HepG2 (cell line): ENCODE results near the gene GJD3. TPM values are rescaled to one million over a fixed set of nuclear protein-coding genes. Genes with fewer than 3 reads are reported as not detected.
A peak's percentile ranks its signal among the peaks of the same experiment; 100 is the strongest.

Experiments used
- CBFB ChIP-seq: sonication (generic); formaldehyde crosslinking; IDR thresholded peaks from 2 replicates; pipeline ENCODE4 v1.4.0; 2020; ENCODE audit warnings: missing genetic modification reagents
- ELK4 ChIP-seq: sonication (generic); formaldehyde crosslinking; IDR thresholded peaks from 2 replicates; pipeline ENCODE4 v1.9.0; 2021; ENCODE audit warnings: missing genetic modification reagents, borderline replicate concordance
- FOSL2 ChIP-seq: sonication (generic); formaldehyde crosslinking; IDR thresholded peaks from 2 replicates; pipeline ENCODE4 v1.4.0; 2020; ENCODE audit warnings: missing genetic modification reagents
- HDAC2 ChIP-seq: sonication (generic); formaldehyde crosslinking; IDR thresholded peaks from 2 replicates; pipeline ENCODE4 v1.4.0; 2020; ENCODE audit warnings: missing genetic modification reagents
- HDAC6 ChIP-seq: fragments of 200-600 bp; sonication (generic); IDR thresholded peaks from 2 replicates; pipeline ENCODE4 v1.7.0; 2017; ENCODE audit warnings: mild to moderate bottlenecking, antibody characterized with exemption, low read length, low read depth
- IRF2 ChIP-seq: IDR thresholded peaks from 2 replicates; pipeline ENCODE4 v1.6.1; 2018; ENCODE audit warnings: missing genetic modification reagents, missing compliant biosample characterization
- KLF16 ChIP-seq, 2 experiments: sonication (generic) in 1 of 2; formaldehyde crosslinking in 1 of 2; IDR thresholded peaks; 2 replicates each; pipeline versions ENCODE4 v1.6.1 to v1.8.0; 2016 to 2023; ENCODE audit warnings: missing genetic modification reagents in 2 of 2, missing compliant biosample characterization in 1 of 2
- ONECUT2 ChIP-seq: sonication (generic); formaldehyde crosslinking; IDR thresholded peaks from 2 replicates; pipeline ENCODE4 v1.4.0; 2020; ENCODE audit warnings: missing genetic modification reagents
- PBX2 ChIP-seq: IDR thresholded peaks from 2 replicates; pipeline ENCODE4 v1.6.1; 2016; ENCODE audit warnings: control low read depth
- THAP7 ChIP-seq: sonication (generic); formaldehyde crosslinking; IDR thresholded peaks from 2 replicates; pipeline ENCODE4 v1.8.1; 2023; ENCODE audit warnings: mild to moderate bottlenecking, missing genetic modification reagents
- UBTF ChIP-seq: sonication (generic); formaldehyde crosslinking; IDR thresholded peaks from 2 replicates; pipeline ENCODE4 v1.4.0; 2020; ENCODE audit warnings: mild to moderate bottlenecking, missing genetic modification reagents
- ZBTB7B ChIP-seq: sonication (generic); formaldehyde crosslinking; IDR thresholded peaks from 2 replicates; pipeline ENCODE4 v1.4.0; 2020; ENCODE audit warnings: missing genetic modification reagents
- ZNF142 ChIP-seq: sonication (generic); formaldehyde crosslinking; IDR thresholded peaks from 2 replicates; pipeline ENCODE4 v1.4.0; 2020; ENCODE audit warnings: missing genetic modification reagents
- ZNF550 ChIP-seq: sonication (generic); formaldehyde crosslinking; IDR thresholded peaks from 2 replicates; pipeline ENCODE4 v1.4.0; 2020; ENCODE audit warnings: mild to moderate bottlenecking, missing genetic modification reagents, borderline replicate concordance
- ZNF788 ChIP-seq: sonication (generic); formaldehyde crosslinking; IDR thresholded peaks from 2 replicates; pipeline ENCODE4 v1.5.0; 2020; ENCODE audit warnings: mild to moderate bottlenecking, missing genetic modification reagents, borderline replicate concordance
- polyA plus RNA-seq, 8 experiments: library from polyadenylated mRNA; depleted of rRNA in 3 of 8; stranded (reverse) in 7 of 8; unstranded in 1 of 8; fragments of >200 nt; fragmentation: Illumina TruSeq in 4 of 8; extraction: Trizol in 4 of 8; gene quantifications; 2 replicates each; pipeline versions ENCODE4 v1.2.1 to v1.2.3, GENCODE V29; 2011 to 2016; ENCODE audit warnings: low read depth in 4 of 8, missing spikeins in 1 of 8, mixed read lengths in 1 of 8; ENCODE audit not compliant: insufficient read depth in 1 of 8
- total RNA-seq, 5 experiments: library from RNA; depleted of rRNA; stranded (reverse); fragments of >200 nt; fragmentation: Illumina TruSeq; extraction: Trizol; gene quantifications; 2 replicates each; pipeline ENCODE4 v1.2.3, GENCODE V29; 2016; ENCODE audit warnings: low read depth in 1 of 5

GJD3 gene
- total and polyA plus RNA-seq, 2 of the 13 experiments (the other 11 are each of a cell fraction or from before 2014, with no cell fraction given): not detected

GRCh38 chr17:40352779-40353394 lies 11.7 kb downstream of the GJD3 start (continued):
- TF ChIP-seq ZNF142 (CRISPR knock-in tag) (no peak), ELK4 (CRISPR knock-in tag) (no peak), ZBTB7B (CRISPR knock-in tag) (peak; percentile 86), KLF16 (CRISPR knock-in tag; IDR thresholded peaks at IDR 0.05) (peak in 1 of 2 experiments; percentile 98; a peak in 2 of 4 replicates), CBFB (CRISPR knock-in tag) (peak; percentile 63; the same call in 1 of the 2 replicates), HDAC6 (no peak), THAP7 (CRISPR knock-in tag) (0 out of 2 replicates have a peak, but pooled peaks have one; percentile 72), HDAC2 (CRISPR knock-in tag) (peak; percentile 98), IRF2 (CRISPR knock-in tag) (peak; percentile 93), FOSL2 (CRISPR knock-in tag) (peak; percentile 86), ONECUT2 (CRISPR knock-in tag) (peak; percentile 96), UBTF (CRISPR knock-in tag) (peak; percentile 44), PBX2 (CRISPR knock-in tag) (0 out of 2 replicates have a peak, but pooled peaks have one; percentile 8), ZNF550 (CRISPR knock-in tag) (no peak), ZNF788 (CRISPR knock-in tag) (peak; percentile 84; the same call in 1 of the 2 replicates)
